Measurements from ENCODE around the gene TRPC5OS. TPM values are rescaled to one million over a fixed set of nuclear protein-coding genes. Genes with fewer than 3 reads are reported as not detected.

The TRPC5OS gene
- total RNA-seq, 1 experiment from 2014 or later: not detected

DNA sequence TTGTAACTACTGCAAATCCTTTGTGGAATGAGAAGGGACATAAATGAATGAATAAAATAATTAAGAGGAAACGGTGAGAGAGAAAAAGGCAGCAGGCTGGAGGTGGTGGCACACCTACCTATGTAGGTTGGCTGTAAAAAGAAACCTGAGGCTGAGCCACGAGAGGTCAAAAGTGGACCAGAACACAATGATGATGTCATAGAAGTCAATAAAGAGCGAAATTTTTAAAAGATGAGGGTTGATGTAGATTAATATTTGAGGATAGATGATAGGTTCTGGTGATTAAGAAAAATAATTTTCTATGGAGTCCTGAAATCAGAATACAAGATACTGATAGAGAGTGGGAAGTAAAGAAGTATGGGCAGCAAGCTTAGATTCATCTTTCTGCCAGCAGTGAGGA lies 1.7 kb downstream of the TRPC5OS start:
- ChIA-PET POLR2A (no interaction called here), CTCF (no interaction called here)
- ATAC-seq (no peak), DNase-seq (ENCODE audit: low spot score) (no peak)
- no peak overlapping the region for H3K27ac Mint-ChIP-seq
- H3K36me3 Mint-ChIP-seq: no peaks in the 10 kb centered on the region
- no peaks in the 10 kb centered on the region for H3K4me1 Mint-ChIP-seq
- H3K9me3 Mint-ChIP-seq: no peaks in the 10 kb centered on the region
- TF ChIP-seq KAT7 (CRISPR knock-in tag; IDR thresholded peaks at IDR 0.05; ENCODE audit: borderline replicate concordance) (no peak), GABPB1 (CRISPR knock-in tag; IDR thresholded peaks at IDR 0.05) (no peak)
- H3K4me3 Mint-ChIP-seq: no peak overlapping the region
- H3K27me3 Mint-ChIP-seq (ENCODE audit: low read depth): no peaks in the 10 kb centered on the region

GRCh38 chrX:111880735-111881134 lies 4.8 kb downstream of the TRPC5OS start:
- H3K27me3 Mint-ChIP-seq (ENCODE audit: low read depth): no peaks in the 10 kb centered on the region
- ATAC-seq: no peak
- no peak for TF ChIP-seq ZNF671 (CRISPR knock-in tag; IDR thresholded peaks at IDR 0.05)
- TF ChIP-seq JUN (CRISPR knock-in tag; IDR thresholded peaks at IDR 0.05): no peak
- no peak for TF ChIP-seq NR1H2 (CRISPR knock-in tag; IDR thresholded peaks at IDR 0.05)
- TF ChIP-seq ZNF512 (CRISPR knock-in tag; IDR thresholded peaks at IDR 0.05; ENCODE audit: borderline replicate concordance): no peak
- no peak for TF ChIP-seq MAX (CRISPR knock-in tag; IDR thresholded peaks at IDR 0.05)
- TF ChIP-seq, protein P1, sequence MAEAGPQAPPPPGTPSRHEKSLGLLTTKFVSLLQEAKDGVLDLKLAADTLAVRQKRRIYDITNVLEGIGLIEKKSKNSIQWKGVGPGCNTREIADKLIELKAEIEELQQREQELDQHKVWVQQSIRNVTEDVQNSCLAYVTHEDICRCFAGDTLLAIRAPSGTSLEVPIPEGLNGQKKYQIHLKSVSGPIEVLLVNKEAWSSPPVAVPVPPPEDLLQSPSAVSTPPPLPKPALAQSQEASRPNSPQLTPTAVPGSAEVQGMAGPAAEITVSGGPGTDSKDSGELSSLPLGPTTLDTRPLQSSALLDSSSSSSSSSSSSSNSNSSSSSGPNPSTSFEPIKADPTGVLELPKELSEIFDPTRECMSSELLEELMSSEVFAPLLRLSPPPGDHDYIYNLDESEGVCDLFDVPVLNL (CRISPR knock-in tag; IDR thresholded peaks at IDR 0.05; ENCODE audit: borderline replicate concordance, low read depth): no peak
- TF ChIP-seq NR2C2 (CRISPR knock-in tag; IDR thresholded peaks at IDR 0.05): no peak
- TF ChIP-seq, protein P2, sequence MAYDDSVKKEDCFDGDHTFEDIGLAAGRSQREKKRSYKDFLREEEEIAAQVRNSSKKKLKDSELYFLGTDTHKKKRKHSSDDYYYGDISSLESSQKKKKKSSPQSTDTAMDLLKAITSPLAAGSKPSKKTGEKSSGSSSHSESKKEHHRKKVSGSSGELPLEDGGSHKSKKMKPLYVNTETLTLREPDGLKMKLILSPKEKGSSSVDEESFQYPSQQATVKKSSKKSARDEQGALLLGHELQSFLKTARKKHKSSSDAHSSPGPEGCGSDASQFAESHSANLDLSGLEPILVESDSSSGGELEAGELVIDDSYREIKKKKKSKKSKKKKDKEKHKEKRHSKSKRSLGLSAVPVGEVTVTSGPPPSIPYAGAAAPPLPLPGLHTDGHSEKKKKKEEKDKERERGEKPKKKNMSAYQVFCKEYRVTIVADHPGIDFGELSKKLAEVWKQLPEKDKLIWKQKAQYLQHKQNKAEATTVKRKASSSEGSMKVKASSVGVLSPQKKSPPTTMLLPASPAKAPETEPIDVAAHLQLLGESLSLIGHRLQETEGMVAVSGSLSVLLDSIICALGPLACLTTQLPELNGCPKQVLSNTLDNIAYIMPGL (CRISPR knock-in tag; IDR thresholded peaks at IDR 0.05): no peak
- no peak for TF ChIP-seq ZNF416 (CRISPR knock-in tag; IDR thresholded peaks at IDR 0.05)
- no peak for TF ChIP-seq GTF2I (CRISPR knock-in tag; conservative IDR thresholded peaks at IDR 0.05)
- TF ChIP-seq, protein P3, sequence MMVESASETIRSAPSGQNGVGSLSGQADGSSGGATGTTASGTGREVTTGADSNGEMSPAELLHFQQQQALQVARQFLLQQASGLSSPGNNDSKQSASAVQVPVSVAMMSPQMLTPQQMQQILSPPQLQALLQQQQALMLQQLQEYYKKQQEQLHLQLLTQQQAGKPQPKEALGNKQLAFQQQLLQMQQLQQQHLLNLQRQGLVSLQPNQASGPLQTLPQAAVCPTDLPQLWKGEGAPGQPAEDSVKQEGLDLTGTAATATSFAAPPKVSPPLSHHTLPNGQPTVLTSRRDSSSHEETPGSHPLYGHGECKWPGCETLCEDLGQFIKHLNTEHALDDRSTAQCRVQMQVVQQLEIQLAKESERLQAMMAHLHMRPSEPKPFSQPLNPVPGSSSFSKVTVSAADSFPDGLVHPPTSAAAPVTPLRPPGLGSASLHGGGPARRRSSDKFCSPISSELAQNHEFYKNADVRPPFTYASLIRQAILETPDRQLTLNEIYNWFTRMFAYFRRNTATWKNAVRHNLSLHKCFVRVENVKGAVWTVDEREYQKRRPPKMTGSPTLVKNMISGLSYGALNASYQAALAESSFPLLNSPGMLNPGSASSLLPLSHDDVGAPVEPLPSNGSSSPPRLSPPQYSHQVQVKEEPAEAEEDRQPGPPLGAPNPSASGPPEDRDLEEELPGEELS (CRISPR knock-in tag; IDR thresholded peaks at IDR 0.05): no peak
- TF ChIP-seq TCF7 (CRISPR knock-in tag; IDR thresholded peaks at IDR 0.05; ENCODE audit: low read depth): no peak
- TF ChIP-seq ETV6 (CRISPR knock-in tag; IDR thresholded peaks at IDR 0.05): no peak
- TF ChIP-seq, protein P4, sequence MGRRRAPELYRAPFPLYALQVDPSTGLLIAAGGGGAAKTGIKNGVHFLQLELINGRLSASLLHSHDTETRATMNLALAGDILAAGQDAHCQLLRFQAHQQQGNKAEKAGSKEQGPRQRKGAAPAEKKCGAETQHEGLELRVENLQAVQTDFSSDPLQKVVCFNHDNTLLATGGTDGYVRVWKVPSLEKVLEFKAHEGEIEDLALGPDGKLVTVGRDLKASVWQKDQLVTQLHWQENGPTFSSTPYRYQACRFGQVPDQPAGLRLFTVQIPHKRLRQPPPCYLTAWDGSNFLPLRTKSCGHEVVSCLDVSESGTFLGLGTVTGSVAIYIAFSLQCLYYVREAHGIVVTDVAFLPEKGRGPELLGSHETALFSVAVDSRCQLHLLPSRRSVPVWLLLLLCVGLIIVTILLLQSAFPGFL (CRISPR knock-in tag; IDR thresholded peaks at IDR 0.05; ENCODE audit: borderline replicate concordance): no peak
- TF ChIP-seq ZNF219 (CRISPR knock-in tag; IDR thresholded peaks at IDR 0.05; ENCODE audit: borderline replicate concordance): no peak
- TF ChIP-seq, protein P5, sequence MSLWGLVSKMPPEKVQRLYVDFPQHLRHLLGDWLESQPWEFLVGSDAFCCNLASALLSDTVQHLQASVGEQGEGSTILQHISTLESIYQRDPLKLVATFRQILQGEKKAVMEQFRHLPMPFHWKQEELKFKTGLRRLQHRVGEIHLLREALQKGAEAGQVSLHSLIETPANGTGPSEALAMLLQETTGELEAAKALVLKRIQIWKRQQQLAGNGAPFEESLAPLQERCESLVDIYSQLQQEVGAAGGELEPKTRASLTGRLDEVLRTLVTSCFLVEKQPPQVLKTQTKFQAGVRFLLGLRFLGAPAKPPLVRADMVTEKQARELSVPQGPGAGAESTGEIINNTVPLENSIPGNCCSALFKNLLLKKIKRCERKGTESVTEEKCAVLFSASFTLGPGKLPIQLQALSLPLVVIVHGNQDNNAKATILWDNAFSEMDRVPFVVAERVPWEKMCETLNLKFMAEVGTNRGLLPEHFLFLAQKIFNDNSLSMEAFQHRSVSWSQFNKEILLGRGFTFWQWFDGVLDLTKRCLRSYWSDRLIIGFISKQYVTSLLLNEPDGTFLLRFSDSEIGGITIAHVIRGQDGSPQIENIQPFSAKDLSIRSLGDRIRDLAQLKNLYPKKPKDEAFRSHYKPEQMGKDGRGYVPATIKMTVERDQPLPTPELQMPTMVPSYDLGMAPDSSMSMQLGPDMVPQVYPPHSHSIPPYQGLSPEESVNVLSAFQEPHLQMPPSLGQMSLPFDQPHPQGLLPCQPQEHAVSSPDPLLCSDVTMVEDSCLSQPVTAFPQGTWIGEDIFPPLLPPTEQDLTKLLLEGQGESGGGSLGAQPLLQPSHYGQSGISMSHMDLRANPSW (CRISPR knock-in tag; conservative IDR thresholded peaks at IDR 0.05; ENCODE audit: low read depth): no peak
- TF ChIP-seq, protein P6, sequence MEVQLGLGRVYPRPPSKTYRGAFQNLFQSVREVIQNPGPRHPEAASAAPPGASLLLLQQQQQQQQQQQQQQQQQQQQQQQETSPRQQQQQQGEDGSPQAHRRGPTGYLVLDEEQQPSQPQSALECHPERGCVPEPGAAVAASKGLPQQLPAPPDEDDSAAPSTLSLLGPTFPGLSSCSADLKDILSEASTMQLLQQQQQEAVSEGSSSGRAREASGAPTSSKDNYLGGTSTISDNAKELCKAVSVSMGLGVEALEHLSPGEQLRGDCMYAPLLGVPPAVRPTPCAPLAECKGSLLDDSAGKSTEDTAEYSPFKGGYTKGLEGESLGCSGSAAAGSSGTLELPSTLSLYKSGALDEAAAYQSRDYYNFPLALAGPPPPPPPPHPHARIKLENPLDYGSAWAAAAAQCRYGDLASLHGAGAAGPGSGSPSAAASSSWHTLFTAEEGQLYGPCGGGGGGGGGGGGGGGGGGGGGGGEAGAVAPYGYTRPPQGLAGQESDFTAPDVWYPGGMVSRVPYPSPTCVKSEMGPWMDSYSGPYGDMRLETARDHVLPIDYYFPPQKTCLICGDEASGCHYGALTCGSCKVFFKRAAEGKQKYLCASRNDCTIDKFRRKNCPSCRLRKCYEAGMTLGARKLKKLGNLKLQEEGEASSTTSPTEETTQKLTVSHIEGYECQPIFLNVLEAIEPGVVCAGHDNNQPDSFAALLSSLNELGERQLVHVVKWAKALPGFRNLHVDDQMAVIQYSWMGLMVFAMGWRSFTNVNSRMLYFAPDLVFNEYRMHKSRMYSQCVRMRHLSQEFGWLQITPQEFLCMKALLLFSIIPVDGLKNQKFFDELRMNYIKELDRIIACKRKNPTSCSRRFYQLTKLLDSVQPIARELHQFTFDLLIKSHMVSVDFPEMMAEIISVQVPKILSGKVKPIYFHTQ (CRISPR knock-in tag; IDR thresholded peaks at IDR 0.05): no peak
- TF ChIP-seq SMAD3 (CRISPR knock-in tag; IDR thresholded peaks at IDR 0.05; ENCODE audit: borderline replicate concordance): no peak
- TF ChIP-seq ERG (CRISPR knock-in tag; IDR thresholded peaks at IDR 0.05): no peak
- CTCF ChIA-PET: no interaction called here
- no peak overlapping the region for H3K27ac Mint-ChIP-seq
- no peaks in the 10 kb centered on the region for H3K4me1 Mint-ChIP-seq
- POLR2A ChIA-PET: no interaction called here
- no peak for DNase-seq (ENCODE audit: low spot score)
- no peak overlapping the region for H3K4me3 Mint-ChIP-seq
- H3K36me3 Mint-ChIP-seq: no peaks in the 10 kb centered on the region
- H3K9me3 Mint-ChIP-seq: no peaks in the 10 kb centered on the region
